TTC549 (cell line): ENCODE results near the gene NOA1.
"Not testable (repeated sequence)": the region's sequence is repeated elsewhere in the genome, so short reads cannot be mapped to it uniquely, and the experiment has no call there.

ENCODE experiments used
- FAIRE-seq: peaks from 2 replicates; lab custom pipeline; 2012; peaks lifted over from hg19 to GRCh38; lab: Jason Lieb, UNC

Gene NOA1

DNA sequence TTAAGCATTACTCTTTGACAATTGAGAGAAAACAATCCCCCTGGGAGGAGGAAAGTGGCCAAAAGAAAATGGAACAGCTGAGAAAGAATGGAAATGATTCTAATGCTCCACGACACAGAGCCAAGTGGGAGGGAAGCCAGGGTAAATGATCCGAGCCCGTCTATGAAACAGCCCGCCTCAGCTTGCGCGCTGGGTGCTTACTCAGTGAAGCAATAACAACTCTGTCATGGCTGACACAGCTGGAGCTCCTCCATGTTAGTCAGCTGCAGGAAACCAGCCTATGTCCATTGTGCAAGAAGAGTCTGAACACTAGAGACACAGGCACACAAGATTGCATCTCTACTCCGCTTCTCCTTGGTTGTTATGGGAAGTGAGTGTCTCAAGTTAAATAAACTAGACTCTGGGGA is 19.3 kb downstream of the NOA1 start:
- FAIRE-seq = peak; percentile 39

DNA sequence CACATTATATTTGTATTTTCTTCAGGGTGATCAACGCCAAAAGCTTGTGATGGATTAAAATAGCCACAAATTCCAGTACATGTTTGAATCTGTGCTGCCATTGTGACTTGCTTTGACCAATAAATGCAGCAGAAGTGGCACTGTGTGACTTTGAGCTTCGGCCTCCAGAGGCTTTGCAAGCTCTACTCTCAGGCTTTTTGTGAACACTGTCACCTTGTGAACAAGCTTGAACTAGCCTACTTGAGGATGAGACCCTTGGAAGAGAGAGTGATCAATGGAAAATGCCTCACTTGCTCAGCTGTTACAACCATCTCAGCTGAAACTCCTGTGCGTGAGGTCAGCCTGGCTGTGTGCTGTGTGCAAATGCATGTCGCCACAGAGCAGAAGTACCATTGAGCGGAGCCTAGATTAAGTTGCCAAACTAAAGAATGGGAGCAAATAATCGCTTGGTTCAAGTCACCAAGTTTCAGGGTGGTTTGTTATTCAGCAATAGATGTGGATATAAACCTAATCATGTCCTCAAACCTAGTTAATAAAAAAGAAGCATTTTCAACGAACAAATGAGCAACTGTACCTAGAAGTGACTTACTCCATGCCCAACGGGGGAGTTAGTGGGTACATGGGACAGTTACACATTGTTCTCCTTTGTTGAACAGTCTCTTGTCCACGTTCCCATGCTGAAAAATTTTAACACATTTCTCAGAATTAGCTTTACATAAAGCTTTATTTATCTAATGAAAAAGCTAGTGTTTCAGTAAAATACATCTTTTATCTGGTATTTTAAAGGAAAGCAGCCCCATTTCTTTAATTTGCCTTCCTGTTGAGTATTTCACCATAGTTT is 23.5 kb downstream of the NOA1 start:
- FAIRE-seq = no peak

DNA sequence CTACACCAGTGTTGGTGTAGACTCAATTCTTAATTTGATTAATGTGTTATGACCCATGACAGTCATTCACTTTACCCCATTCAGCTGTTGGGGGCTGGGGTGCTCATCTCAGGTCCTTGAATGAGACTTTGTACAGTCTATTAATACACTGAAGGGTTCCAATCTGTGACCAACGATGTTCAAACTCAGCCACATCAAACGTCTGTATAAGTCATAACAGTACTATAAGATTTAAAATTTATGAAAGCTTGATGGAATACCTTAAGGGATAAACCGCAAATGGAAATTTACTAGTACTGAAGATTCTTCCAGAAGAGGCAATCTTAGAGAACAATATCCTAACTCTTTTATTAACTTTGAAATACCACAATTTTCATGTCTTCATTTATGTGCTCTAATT is 36.0 kb downstream of the NOA1 start:
- FAIRE-seq = no peak

DNA sequence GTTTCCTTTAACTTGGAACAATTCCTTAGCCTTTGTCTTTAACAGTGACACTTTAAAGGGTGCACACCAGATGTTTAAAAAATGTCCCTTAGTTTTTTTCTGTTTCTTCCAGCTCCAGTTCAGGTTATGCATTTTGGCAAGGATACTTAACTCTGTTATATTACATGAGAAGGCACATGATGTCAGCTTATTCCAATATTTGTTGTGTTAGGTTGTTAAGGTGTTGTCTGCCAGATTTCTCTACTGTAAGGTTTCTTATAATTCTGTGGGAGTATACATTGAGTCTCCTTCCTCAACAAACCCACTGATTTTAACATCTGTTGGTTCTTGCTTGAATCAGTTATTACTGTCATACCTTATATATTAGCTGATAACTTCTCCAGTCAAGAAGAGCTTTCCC is 36.4 kb downstream of the NOA1 start:
- FAIRE-seq = no peak

DNA sequence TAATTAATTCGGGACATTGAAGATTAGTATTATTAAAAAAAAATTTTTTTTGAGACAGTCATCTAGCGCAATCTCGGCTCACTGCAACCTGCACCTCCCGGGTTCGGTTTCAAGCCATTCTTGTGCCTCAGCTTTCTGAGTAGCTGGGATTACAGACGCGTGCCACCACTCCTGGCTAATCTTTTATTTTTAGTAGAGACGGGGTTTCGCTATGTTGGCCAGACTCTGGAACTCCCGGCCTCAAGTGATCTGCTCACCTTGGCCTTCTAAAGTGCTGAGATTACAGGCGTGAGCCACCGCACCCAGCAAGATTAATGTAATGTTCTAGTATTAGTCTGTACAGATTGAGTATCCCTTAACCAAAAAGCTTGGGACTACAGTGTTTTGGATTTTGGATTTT is 37.0 kb downstream of the NOA1 start:
- FAIRE-seq = no peak

DNA sequence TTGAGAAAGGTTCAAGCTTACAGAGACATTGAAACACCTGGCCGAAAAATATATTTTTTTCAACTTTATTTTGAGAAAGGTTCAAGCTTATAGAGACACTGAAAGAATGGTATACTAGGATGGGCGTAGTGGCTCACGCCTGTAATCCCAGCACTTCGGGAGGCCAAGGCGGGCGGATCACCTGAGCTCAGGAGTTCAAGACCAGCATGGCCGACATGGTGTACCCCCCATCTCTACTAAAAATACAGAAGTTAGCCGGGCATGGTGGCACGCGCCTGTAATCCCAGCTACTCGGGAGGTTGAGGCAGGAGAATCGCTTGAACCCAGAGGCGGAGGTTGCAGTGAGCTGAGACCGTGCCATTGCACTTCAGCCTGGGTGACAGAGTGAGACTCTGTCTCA is 37.6 kb downstream of the NOA1 start:
- not testable (repeated sequence) for FAIRE-seq

DNA sequence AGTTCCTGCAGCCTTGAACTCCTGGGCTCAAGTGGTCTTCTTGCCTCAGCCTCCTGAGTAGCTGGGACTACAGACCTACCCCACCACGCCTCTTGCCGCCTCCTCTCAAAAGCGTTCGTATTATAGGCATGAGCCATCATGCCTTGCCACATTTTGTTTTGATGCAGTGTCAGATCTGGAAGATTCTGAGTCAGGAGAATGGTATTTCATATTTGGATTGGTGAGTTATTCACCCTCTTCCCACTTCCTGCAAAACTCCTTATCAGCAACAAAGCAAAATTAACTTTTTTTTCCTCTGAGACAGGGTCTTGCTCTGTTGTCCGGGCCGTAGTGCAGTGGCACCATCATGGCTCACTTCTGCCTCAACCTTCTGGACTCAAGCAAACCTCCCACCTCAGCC is 40.1 kb downstream of the NOA1 start:
- no peak for FAIRE-seq

DNA sequence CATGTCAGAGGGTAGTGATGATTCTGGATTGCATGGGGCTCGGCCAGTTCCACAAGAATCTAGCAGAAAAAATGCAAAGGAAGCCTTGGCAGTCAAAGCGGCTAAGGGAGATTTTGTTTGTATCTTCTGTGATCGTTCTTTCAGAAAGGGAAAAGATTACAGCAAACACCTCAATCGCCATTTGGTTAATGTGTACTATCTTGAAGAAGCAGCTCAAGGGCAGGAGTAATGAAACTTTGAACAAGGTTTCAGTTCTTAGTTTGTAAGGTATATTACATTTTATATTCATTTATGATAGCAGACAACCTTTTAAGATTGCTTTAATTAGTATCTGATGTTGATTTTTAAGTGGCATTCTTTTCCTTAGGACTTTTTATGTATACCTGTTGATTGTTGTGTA is 45.5 kb downstream of the NOA1 start:
- FAIRE-seq = no peak

DNA sequence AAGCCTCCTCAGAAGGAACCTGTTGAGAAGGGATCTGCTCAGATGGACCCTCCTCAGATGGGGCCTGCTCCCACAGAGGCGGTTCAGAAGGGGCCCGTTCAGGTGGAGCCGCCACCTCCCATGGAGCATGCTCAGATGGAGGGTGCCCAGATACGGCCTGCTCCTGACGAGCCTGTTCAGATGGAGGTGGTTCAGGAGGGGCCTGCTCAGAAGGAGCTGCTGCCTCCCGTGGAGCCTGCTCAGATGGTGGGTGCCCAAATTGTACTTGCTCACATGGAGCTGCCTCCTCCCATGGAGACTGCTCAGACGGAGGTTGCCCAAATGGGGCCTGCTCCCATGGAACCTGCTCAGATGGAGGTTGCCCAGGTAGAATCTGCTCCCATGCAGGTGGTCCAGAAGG is 46.8 kb downstream of the NOA1 start:
- no peak for FAIRE-seq

DNA sequence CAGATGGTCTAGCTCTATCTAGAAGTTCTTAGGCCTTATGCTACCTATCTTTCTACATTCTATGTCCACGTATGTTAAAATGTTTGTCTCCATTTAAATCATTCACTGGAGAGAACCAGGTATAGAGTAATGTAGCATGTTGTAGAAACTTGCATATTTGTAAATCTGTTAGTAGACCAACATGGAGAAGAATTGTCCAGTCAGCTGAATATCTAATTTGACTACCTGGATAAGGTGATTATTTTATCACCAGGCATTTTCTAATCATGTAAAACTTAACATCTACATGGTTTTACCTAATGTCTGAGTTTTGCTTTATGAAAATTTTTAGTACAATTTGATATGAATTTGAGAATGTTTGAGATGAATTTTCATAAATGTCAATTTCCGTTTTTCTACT is 50.2 kb downstream of the NOA1 start:
- FAIRE-seq = no peak

DNA sequence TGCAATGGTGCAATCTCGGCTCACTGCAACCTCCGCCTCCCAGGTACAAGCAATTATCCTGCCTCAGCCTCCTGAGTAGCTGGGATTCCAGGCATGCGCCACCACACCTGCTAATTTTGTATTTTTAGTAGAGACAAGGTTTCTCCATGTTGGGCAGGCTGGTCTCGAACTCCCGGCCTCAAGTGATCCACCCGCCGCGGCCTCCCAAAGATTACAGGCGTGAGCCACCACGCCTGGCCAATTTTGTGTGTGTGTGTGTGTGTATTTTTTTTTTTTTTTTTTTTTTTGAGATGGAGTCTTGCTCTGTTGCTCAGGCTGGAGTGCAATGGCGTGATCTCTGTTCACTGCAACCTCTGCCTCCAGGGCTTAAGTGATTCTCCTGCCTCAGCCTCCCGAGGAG is 62.4 kb downstream of the NOA1 start:
- not testable (repeated sequence) for FAIRE-seq

DNA sequence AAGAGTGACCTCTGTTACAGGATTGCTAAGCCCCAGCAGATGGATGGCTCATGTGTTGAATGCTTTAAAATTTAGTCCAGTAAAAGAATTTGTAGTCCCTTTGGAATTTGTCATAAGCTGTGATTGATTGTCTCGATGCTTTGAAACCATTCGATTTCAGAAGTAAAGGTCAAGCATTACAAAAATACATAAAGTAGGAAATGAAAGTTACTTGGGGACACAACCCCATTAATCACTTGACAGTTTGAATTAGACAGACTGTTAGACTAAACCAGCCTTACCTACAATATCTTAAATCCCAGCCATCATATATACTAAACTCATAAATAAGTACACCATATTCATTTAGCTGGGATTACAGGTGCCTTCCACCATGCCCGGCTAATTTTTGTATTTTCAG is 63.1 kb downstream of the NOA1 start:
- FAIRE-seq = no peak
